GM19395 (cell line): ENCODE results near the gene VSIR.

ENCODE experiments used
- ATAC-seq: cut with Tn5 transposase; IDR thresholded peaks from one replicate; pipeline ENCODE4 v1.9.1; 2021; ENCODE audit warnings: mild to moderate bottlenecking, moderate library complexity; ENCODE audit not compliant: unreplicated experiment

VSIR gene

DNA sequence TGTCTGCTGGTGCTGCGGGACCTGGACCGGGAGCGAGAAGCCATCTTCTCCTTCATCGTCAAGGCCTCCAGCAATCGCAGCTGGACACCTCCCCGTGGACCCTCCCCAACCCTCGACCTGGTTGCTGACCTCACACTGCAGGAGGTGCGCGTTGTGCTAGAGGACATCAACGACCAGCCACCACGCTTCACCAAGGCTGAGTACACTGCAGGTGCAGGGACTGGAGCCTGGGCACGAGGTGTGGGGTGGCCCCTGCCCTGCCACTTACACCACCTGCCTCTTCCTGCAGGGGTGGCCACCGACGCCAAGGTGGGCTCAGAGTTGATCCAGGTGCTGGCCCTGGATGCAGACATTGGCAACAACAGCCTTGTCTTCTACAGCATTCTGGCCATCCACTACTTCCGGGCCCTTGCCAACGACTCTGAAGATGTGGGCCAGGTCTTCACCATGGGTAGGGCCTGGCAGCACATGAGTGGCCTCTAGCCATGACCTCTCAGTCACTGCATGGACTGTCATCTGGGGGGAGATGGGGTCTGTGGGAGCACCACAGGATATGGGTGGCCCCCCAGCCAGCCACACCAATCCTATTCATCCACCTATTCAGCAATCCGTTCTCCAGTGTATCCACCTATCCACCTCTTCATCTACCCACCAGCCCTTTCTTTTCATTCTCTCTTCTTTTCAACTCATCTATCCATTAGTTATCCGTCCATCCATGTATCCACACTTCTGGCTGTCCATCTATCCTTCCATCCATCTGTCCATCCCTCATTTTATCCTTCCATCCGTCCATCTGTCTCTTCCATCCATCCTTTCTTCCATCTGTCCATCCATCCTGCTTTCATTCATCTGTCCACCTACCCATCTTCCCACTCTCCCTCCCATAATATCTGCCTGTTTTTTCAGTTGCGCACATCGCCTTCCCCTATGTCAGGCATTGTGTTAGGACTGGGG is 34.5 kb upstream of the VSIR start:
- no peak for ATAC-seq

GRCh38 chr10:71806704-71807556 is 33.6 kb upstream of the VSIR start:
- no peak for ATAC-seq

GRCh38 chr10:71805776-71806703 is 32.7 kb upstream of the VSIR start:
- no peak for ATAC-seq

- no peak for ATAC-seq
Observed at GRCh38 chr10:71804077-71804476, 30.8 kb upstream of the VSIR start.

GRCh38 chr10:71802715-71803488 is 29.6 kb upstream of the VSIR start:
- ATAC-seq: no peak

- no peak for ATAC-seq
Observed at GRCh38 chr10:71802235-71802634, 28.9 kb upstream of the VSIR start.

- peak; percentile 92 for ATAC-seq
Observed at GRCh38 chr10:71801361-71801760, 28.0 kb upstream of the VSIR start.

DNA sequence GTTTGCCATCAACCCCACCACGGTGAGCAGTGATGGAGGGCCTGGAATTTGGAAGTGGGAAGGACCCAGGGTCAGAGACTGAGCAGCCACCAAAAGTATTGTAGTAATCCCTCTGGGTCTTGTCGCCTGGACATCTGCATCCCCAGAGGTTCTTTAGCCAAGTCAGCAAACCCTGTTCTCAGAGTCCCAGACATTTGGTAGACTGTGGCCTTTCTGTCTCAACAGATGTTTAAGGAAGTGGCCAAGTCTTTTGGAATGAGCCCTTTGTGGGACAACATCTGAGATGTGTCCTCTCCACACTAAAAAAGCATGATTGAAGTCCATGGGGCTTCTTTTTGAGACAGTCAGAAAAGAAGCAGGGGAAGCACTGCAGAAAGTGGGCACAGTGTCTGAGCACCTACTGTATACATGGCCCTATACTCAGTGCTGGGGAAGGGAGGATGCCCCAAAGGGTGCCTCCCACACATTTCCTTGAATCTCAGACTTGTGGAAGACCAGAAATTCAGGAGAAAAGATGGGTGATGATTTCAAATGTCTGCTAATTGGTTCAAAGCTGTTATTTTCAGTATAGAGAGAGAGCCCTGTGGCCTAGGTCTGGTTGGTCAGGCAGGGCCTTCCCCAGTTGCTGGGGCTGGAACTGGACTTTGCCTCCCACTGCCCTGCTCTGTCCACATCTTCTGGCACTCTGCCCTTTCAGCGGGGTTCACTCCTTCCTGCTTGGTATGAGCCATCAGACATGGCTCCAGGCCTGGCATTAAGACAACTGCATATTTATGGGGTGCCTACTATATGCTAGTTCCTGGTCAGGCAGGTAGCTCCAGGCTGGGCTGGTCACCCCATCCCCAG is 26.5 kb upstream of the VSIR start:
- ATAC-seq: no peak

GRCh38 chr10:71799112-71799511 is 25.8 kb upstream of the VSIR start:
- no peak for ATAC-seq

- ATAC-seq: no peak
Observed at GRCh38 chr10:71798308-71798624, 24.9 kb upstream of the VSIR start.

- no peak for ATAC-seq
Observed at GRCh38 chr10:71797533-71798307, 24.4 kb upstream of the VSIR start.

DNA sequence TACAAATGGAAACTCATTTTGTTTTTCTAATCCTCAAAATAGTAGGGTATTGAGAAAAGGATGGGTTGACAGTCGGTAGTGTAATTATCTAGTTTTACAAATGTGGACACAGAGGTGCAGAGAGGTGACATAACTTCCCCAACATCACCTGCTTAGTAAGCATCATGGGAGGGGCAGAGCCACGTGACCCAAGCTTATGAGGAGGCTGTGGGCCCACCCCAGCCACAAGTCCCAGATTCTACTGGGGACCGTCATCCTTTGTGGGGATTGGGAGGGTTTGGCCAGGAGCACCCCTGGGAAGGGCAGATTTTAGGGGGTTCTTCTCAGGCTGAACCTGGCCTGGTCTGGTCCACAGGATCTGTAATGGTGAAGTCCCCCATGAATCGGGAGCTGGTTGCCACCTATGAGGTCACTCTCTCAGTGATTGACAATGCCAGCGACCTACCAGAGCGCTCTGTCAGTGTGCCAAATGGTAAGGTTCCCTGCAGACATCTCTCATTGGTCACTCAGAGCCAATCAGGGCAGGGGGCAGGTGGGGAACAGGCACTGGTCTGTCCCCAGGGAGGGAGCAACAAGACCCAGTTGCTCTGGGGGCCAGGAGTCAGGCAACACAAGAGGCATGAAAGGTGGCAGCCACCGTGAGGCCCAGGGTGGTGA is 23.6 kb upstream of the VSIR start:
- ATAC-seq: no peak

GRCh38 chr10:71795248-71795647 is 21.9 kb upstream of the VSIR start:
- no peak for ATAC-seq

DNA sequence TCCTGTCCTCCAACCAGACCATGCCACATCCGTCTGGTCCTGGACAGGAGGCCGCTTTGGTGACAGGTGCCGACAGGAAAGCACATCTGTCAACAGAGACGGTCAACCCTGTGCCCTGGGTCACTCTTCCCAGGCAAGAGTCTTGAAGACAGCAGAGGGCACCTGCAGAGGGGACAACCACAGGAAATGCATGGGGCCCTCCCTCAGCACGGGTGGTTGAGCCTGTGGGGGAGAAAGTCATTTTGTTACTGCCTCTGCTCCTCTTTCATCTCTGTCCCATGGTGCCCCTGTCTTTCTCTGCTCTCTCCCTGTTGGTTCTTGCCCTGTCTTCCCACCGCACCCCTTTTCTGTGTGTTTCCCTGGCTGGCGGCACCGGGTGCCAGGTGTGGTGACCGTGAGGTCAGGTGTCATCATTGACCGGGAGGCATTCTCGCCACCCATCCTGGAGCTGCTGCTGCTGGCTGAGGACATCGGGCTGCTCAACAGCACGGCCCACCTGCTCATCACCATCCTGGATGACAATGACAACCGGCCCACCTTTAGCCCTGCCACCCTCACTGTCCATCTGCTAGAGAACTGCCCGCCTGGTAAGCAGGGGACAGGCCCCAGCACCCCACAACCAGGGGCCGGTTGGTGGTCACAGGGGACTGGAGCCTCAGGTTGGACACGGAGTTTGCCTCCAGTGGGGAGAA is 17.6 kb upstream of the VSIR start:
- ATAC-seq: no peak

DNA sequence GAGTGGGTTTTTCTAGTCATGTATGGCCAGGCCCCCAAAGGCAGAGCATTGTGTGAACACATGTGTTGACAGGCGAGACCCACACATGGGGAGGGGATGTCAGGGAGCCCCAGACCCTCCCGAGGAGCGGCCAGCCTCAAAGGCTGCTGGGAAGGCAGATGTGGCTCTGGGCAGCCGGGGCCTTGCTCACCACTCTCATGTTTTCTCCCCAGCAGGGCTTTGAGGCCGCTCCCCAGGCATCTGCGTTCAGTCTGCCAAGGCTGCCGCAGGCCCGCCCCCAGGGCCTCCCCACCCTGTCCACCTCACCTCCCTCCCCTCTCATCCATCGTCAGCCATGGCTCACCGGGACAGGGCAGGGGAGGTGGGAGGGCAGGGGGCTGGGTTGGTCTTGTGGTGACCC is 16.6 kb upstream of the VSIR start:
- no peak for ATAC-seq

- no peak for ATAC-seq
Observed at GRCh38 chr10:71788954-71789353, 15.6 kb upstream of the VSIR start.

GRCh38 chr10:71784679-71785272 is 11.5 kb upstream of the VSIR start:
- ATAC-seq: no peak
